NCI-H1092 treated with DMSO at 0.1 percent for 48 hours (cell line): ENCODE results near the gene CSF2RB.

Experiments used
- DNase-seq: peaks from one replicate; lab custom pipeline; 2025; lab: John Stamatoyannopoulos, UW

The CSF2RB gene

DNA sequence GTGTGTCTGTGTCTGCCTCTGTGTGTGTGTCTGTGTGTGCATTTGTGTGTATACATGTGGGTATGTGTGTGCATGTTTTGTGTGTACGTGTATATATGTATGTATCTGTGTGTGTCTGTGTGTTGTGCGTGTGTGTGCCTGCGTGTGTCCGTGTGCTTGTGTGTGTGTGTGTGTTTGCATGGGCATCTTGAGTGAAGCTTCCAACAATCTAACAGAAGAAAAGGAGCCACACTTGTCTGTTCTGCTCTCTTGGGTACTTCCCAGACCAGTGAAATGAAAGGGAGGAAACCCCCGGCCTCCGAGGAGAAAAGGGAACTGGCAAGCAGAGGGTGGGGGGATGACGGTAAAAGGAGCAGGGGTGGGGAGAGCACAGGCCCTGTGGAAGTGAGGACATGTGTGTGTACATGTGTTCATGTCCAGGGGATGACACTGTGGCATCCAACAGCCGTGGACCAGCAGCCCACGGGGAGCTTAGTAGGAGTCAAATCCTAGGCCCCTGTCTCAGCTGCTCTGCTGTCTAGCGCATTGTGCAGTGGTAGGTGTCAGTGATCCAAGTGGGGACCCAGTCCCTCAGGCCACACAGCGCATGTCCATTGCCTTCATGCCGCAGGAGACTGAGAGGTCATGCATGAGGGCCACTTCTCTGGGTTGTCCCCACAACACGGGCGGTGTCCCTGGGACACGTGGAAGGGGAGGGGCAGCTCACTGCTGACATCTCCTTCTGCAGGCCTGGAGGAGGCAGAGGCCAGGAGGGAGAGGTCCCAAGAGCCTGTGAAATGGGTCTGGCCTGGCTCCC lies 8.1 kb downstream of the CSF2RB start:
- no peak for DNase-seq

- no peak for DNase-seq
Measured at GRCh38 chr22:36922105-36922608, 8.7 kb downstream of the CSF2RB start.

GRCh38 chr22:36922711-36923110 lies 9.3 kb downstream of the CSF2RB start:
- no peak for DNase-seq

DNA sequence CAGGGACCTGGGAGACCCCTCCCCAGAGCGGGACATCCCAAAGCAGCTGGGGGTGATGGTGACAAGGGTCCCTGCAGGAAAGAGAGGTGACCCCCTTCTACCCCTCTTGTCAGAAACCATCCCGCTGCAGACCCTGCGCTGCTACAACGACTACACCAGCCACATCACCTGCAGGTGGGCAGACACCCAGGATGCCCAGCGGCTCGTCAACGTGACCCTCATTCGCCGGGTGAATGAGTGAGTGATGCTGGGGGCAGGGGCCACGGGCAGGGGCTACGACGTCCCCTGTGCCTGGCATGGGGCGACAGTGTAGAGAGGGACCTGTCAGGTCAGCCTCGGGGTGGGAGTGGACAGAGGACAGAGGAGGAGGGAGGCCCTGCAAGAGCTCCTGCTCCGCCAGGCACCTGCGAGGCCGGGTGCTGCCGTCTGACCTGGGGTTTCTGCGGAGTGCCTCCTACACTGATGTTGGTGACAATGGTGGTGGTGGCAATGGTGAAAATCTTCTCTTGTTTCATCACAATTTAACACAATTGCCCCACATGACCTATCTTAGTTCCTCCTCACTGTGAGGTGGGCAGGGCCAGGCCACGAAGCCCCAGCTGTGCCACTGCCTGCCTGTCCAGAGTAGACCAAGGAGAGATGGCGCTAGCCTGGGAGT lies 9.8 kb downstream of the CSF2RB start:
- no peak for DNase-seq

DNA sequence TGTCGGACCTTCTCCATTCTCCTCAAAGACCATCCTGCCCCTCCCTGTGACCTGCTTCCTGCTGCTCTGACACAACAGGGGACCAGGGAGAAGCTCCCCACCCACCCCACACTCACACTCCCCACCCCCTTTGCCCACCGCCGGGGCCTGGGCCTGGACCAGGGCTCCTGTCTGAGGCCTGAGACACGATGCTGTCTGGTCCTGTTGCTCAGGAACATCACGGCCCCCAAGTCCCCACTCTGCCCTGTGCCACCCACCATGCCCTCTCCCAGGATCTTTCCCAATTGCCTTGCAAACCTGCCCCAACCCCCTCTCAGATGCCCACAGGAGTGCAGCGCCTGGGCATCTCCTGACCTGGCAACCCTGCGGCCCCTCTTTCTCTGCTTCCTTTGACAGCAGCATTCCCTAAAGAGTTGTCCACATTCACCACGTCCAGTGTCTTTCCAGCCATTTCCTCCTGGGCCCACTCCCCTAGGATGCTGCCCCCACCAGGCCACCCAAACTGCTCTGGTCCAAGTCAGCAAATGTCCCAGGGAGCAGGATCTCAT lies 10.8 kb downstream of the CSF2RB start:
- no peak for DNase-seq

GRCh38 chr22:36925388-36926290 lies 12.2 kb downstream of the CSF2RB start:
- no peak for DNase-seq

DNA sequence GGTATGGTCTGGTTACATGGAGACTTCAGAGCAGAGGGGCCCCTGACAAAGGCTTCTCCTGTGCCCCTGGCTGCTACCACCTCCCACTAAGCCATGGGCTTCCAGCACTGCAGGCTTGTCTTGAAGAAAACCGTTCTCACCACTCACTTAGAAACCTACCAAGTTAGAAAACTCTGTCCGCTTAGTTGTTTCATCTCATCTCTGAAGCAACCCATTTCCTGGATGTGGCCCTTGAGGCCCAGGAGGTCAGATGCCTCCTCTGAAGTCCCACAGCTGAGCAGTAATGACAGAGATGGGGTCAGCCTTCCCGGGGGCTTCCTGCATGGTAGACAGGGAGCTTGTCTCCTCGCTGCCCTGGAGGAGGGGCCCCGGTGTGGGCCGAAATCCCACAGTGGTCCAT lies 12.9 kb downstream of the CSF2RB start:
- no peak for DNase-seq

GRCh38 chr22:36926721-36927435 lies 13.4 kb downstream of the CSF2RB start:
- DNase-seq, result no peak

GRCh38 chr22:36927671-36928070 lies 14.2 kb downstream of the CSF2RB start:
- no peak for DNase-seq

DNA sequence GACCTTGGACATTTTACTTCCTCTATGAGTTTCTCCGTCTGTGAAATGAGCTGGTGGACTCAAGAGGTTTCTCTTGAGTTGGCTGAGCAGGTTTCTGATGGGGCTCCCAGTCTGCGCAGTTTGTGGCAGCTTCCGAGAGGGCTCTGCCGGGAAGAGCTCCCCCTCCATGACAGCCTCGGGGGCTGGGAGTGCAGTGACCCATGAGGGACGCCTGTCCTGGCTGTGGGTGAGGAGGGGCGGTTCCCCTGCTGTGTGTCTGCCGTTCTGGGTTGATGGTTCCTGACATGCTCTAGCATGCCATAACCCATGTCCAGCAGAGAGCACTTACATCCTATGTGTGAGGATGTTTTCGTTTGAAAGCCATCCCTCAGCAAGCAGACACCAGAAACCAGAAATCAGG lies 14.8 kb downstream of the CSF2RB start:
- no peak for DNase-seq

DNA sequence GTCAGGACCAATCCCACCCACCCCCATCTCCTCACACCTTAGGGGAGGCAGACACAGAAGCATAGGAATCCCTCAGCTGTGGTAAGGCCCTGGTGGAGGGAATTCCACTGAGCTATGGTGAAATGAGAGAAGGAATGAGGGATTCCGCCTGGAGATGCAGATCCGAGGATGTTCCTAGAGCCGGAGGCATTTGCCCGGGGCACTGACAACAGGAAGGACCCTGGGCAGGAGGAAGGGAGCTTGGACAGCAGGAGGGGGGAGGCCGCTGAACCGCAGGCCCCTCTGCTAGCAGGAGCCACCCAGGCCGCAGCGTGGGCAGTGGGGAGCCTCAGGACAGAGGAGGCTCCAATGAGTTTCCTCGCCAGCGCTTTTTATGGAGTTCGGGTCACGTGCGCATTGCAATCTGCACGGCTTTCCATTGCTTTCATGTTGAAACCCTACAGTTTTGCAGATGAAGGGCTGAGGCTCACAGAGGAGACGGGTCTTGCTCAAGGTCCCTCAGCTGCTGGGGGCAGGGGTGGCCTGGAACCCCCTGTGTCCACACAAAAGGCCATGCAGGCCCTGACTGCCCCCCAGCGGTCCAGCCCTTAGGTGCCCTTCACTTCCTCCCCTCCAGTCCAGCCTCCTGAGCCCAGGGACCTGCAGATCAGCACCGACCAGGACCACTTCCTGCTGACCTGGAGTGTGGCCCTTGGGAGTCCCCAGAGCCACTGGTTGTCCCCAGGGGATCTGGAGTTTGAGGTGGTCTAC lies 15.5 kb downstream of the CSF2RB start:
- no peak for DNase-seq

- DNase-seq, result no peak
Measured at GRCh38 chr22:36929621-36930020, 16.2 kb downstream of the CSF2RB start.

GRCh38 chr22:36930041-36930935 lies 16.9 kb downstream of the CSF2RB start:
- DNase-seq, result no peak

GRCh38 chr22:36931446-36931845 lies 18.0 kb downstream of the CSF2RB start:
- DNase-seq, result no peak

GRCh38 chr22:36933629-36934417 lies 20.4 kb downstream of the CSF2RB start:
- DNase-seq, result no peak

DNA sequence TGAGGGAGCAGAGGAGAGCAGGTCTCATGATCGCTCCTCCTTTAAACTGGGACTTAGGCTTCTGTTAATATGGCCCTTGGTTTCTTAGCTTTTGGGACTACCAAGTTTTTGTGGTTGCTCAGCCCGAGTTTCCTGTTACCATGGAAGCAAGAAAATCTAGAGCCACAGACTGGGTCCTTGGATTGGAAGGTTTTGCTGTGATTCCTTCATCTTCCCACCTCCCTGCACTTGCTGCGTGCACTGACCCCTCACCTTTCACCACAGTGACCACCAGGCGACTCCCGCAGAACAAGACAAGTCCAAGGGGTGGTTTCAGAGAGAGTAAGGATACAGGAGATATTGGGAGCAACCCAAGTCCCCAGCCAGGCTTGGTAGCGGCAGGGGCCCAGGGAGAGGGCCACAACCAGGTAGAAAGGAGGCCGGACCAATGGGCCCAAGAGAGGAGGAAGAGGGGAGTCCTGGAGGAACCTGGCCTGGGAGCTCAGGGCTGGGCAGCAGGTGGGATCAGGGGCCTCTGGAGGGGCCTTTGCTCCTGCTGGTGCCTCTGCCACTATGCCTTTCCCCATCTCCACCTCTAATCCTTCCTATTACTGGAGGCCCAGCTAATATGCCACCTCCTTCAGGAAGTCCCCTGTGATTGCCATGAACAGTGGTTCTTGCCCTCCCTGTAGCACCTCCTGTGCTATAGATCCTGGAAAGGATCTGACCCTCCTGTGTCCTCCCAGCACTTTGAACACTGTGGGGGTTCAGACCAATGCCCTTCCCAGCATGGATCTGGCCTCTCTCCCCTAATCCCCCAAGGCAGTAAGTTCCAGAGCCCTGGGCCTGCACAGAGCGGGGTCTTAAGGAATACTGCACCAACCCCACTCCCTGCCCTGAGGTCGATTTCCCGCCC lies 21.2 kb downstream of the CSF2RB start:
- DNase-seq, result no peak

GRCh38 chr22:36935313-36935610 lies 21.8 kb downstream of the CSF2RB start:
- DNase-seq, result no peak

DNA sequence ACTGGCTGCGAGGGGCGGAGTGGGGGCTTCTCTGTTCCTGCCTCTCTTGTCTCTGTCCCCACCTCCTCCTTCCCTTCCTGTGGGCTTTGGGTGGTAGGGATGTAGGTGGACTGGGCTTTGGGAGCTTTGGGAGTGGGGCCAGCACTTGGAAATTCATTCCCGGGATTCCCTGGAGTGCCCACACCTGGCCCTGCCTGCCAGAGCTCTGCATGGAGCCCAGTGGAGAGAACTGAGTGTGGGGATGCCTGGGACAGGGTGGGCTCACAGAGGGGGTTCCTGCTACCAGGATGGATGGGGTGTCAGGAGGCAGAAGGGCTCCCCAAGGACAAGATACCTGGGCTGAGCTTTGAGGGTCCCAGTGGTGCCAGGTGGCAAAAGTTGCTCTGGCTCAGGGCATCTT lies 22.3 kb downstream of the CSF2RB start:
- no peak for DNase-seq
